ENCODE data around the gene DUSP28. TPM values are rescaled to one million over a fixed set of nuclear protein-coding genes. Genes with fewer than 3 reads are reported as not detected.
A peak's percentile ranks its signal among the peaks of the same experiment; 100 is the strongest.

The DUSP28 gene
- total and polyA plus RNA-seq, 2 experiments from 2014 or later = 2.7 to 4.3 TPM

DNA sequence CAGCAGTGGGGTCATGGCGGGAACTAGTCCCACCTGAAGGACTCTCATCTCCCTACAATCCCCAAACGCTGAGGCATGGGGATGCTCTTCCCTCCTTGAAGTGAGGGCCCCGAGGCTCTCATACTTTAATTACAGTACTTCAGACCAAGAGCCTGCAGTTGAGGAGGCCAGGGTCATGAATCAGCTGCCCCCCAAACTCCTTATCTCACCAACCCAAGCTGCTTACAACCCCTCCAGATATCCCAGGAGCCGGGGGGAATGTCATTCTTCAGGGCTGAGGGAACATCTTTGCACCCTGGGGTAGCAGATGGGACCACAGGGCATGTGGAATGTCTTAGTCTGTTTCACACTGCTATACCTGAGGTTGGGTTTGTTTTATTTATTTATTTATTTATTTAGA lies 23.6 kb downstream of the DUSP28 start (continued):
- TF ChIP-seq, protein P1, sequence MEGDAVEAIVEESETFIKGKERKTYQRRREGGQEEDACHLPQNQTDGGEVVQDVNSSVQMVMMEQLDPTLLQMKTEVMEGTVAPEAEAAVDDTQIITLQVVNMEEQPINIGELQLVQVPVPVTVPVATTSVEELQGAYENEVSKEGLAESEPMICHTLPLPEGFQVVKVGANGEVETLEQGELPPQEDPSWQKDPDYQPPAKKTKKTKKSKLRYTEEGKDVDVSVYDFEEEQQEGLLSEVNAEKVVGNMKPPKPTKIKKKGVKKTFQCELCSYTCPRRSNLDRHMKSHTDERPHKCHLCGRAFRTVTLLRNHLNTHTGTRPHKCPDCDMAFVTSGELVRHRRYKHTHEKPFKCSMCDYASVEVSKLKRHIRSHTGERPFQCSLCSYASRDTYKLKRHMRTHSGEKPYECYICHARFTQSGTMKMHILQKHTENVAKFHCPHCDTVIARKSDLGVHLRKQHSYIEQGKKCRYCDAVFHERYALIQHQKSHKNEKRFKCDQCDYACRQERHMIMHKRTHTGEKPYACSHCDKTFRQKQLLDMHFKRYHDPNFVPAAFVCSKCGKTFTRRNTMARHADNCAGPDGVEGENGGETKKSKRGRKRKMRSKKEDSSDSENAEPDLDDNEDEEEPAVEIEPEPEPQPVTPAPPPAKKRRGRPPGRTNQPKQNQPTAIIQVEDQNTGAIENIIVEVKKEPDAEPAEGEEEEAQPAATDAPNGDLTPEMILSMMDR (conservative IDR thresholded peaks at IDR 0.05; ENCODE audit: low read depth in 2 of 2) = no peak
- TF ChIP-seq NANOG (IDR thresholded peaks at IDR 0.05; ENCODE audit: borderline replicate concordance) (no peak), ZNF331 (CRISPR knock-in tag; IDR thresholded peaks at IDR 0.05; ENCODE audit: low read depth) (no peak), JUNB (IDR thresholded peaks at IDR 0.05; ENCODE audit: unreplicated experiment) (no peak)

DNA sequence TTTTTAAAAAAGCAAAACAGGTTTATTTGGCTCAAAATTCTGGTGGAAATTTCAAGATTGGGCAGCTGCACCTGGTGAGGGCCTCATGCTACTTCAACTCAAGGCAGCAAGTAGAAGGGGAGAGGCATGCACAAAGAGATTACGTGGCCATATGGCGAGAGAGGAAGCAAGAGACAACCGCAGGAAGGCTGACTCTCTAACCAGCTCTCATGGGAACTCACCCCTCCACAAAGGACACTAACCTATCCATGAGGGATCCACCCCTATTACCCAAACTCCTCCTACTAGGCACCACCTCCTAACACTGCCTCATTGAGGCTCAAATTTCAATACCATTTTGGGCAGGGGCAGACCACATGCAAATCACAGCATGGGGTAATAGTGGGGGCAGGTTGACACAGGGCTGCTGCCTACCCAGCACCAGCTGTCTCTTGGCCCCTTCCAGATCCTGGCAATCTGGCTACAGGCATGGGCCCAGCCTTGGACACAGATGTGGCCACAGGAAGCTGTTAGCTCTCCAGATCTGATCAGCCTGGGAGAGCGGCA lies 24.4 kb downstream of the DUSP28 start:
- Histone ChIP-seq H4K20me1 (replicated peaks; ENCODE audit: insufficient read depth) (peaks cover 40% of the 10 kb centered on the region), H3K9me2 (ENCODE audit: insufficient read depth) (no peaks in the 10 kb centered on the region), H3K27ac (ENCODE audit: low read depth) (no peak overlapping the region), H3K4me1 (ENCODE audit: insufficient read depth) (peaks cover 20% of the 10 kb centered on the region), H3K4me3 (peak overlapping the region; percentile 94), H3K36me3 (ENCODE audit: insufficient read depth) (no peaks in the 10 kb centered on the region), H3F3A (replicated peaks; ENCODE audit: low read depth) (0 out of 2 replicates have a peak, but pooled peaks cover 2% of the 10 kb centered on the region), H2AFZ (no peak overlapping the region), H3K27me3 (ENCODE audit: insufficient read depth) (no peaks in the 10 kb centered on the region), H3K4me2 (peak overlapping the region; percentile 97), H3K79me2 (replicated peaks; ENCODE audit: insufficient read depth) (peaks cover 75% of the 10 kb centered on the region)
- Mint-ChIP-seq H3K36me3 (ENCODE audit: low read depth) (peaks cover 6% of the 10 kb centered on the region; the same call in 2 of the 3 replicates), H3K4me1 (peaks cover 46% of the 10 kb centered on the region), H3K9me3 (no peaks in the 10 kb centered on the region), H3K27me3 (ENCODE audit: insufficient read depth, low read depth, poor library complexity) (peaks cover 26% of the 10 kb centered on the region), H3K4me3 (peak overlapping the region; percentile 96), H3K27ac (no peak overlapping the region)
- ATAC-seq (peak; percentile 37), DNase-seq (ENCODE audit: low spot score) (peak; percentile 65)
- TF ChIP-seq CREB1 (CRISPR knock-in tag; IDR thresholded peaks at IDR 0.05; ENCODE audit: low read depth) (no peak), POLR2AphosphoS5 (IDR thresholded peaks at IDR 0.05; ENCODE audit: low read depth) (no peak), EZH2 (IDR thresholded peaks at IDR 0.05; ENCODE audit: low read depth, unreplicated experiment) (no peak)
- TF ChIP-seq, protein P2, sequence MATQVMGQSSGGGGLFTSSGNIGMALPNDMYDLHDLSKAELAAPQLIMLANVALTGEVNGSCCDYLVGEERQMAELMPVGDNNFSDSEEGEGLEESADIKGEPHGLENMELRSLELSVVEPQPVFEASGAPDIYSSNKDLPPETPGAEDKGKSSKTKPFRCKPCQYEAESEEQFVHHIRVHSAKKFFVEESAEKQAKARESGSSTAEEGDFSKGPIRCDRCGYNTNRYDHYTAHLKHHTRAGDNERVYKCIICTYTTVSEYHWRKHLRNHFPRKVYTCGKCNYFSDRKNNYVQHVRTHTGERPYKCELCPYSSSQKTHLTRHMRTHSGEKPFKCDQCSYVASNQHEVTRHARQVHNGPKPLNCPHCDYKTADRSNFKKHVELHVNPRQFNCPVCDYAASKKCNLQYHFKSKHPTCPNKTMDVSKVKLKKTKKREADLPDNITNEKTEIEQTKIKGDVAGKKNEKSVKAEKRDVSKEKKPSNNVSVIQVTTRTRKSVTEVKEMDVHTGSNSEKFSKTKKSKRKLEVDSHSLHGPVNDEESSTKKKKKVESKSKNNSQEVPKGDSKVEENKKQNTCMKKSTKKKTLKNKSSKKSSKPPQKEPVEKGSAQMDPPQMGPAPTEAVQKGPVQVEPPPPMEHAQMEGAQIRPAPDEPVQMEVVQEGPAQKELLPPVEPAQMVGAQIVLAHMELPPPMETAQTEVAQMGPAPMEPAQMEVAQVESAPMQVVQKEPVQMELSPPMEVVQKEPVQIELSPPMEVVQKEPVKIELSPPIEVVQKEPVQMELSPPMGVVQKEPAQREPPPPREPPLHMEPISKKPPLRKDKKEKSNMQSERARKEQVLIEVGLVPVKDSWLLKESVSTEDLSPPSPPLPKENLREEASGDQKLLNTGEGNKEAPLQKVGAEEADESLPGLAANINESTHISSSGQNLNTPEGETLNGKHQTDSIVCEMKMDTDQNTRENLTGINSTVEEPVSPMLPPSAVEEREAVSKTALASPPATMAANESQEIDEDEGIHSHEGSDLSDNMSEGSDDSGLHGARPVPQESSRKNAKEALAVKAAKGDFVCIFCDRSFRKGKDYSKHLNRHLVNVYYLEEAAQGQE (IDR thresholded peaks at IDR 0.05; ENCODE audit: unreplicated experiment) = no peak
- TF ChIP-seq, protein P3, sequence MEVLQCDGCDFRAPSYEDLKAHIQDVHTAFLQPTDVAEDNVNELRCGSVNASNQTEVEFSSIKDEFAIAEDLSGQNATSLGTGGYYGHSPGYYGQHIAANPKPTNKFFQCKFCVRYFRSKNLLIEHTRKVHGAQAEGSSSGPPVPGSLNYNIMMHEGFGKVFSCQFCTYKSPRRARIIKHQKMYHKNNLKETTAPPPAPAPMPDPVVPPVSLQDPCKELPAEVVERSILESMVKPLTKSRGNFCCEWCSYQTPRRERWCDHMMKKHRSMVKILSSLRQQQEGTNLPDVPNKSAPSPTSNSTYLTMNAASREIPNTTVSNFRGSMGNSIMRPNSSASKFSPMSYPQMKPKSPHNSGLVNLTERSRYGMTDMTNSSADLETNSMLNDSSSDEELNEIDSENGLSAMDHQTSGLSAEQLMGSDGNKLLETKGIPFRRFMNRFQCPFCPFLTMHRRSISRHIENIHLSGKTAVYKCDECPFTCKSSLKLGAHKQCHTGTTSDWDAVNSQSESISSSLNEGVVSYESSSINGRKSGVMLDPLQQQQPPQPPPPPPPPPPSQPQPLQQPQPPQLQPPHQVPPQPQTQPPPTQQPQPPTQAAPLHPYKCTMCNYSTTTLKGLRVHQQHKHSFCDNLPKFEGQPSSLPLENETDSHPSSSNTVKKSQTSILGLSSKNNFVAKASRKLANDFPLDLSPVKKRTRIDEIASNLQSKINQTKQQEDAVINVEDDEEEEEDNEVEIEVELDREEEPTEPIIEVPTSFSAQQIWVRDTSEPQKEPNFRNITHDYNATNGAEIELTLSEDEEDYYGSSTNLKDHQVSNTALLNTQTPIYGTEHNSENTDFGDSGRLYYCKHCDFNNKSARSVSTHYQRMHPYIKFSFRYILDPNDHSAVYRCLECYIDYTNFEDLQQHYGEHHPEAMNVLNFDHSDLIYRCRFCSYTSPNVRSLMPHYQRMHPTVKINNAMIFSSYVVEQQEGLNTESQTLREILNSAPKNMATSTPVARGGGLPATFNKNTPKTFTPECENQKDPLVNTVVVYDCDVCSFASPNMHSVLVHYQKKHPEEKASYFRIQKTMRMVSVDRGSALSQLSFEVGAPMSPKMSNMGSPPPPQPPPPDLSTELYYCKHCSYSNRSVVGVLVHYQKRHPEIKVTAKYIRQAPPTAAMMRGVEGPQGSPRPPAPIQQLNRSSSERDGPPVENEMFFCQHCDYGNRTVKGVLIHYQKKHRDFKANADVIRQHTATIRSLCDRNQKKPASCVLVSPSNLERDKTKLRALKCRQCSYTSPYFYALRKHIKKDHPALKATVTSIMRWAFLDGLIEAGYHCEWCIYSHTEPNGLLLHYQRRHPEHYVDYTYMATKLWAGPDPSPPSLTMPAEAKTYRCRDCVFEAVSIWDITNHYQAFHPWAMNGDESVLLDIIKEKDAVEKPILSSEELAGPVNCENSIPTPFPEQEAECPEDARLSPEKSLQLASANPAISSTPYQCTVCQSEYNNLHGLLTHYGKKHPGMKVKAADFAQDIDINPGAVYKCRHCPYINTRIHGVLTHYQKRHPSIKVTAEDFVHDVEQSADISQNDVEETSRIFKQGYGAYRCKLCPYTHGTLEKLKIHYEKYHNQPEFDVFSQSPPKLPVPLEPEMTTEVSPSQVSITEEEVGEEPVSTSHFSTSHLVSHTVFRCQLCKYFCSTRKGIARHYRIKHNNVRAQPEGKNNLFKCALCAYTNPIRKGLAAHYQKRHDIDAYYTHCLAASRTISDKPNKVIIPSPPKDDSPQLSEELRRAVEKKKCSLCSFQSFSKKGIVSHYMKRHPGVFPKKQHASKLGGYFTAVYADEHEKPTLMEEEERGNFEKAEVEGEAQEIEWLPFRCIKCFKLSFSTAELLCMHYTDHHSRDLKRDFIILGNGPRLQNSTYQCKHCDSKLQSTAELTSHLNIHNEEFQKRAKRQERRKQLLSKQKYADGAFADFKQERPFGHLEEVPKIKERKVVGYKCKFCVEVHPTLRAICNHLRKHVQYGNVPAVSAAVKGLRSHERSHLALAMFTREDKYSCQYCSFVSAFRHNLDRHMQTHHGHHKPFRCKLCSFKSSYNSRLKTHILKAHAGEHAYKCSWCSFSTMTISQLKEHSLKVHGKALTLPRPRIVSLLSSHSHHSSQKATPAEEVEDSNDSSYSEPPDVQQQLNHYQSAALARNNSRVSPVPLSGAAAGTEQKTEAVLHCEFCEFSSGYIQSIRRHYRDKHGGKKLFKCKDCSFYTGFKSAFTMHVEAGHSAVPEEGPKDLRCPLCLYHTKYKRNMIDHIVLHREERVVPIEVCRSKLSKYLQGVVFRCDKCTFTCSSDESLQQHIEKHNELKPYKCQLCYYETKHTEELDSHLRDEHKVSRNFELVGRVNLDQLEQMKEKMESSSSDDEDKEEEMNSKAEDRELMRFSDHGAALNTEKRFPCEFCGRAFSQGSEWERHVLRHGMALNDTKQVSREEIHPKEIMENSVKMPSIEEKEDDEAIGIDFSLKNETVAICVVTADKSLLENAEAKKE (CRISPR knock-in tag; IDR thresholded peaks at IDR 0.05) = no peak
- TF ChIP-seq, protein P1 (conservative IDR thresholded peaks at IDR 0.05; ENCODE audit: low read depth in 2 of 2) = no peak

Data from GM23338 (cell line).